Vagina (tissue), 2 donors: ENCODE measurements around the gene SMPD2.

Experiments used
- CTCF ChIP-seq, 3 experiments: fragments of 450-650 bp in 2 of 3; fragments of 200-600 bp in 1 of 3; sonication (generic) in 1 of 3; IDR thresholded peaks; one replicate each; pipeline ENCODE4 v1.5.1; 2017 to 2019; ENCODE audit warnings: antibody characterized with exemption in 3 of 3, mild to moderate bottlenecking in 2 of 3, moderate library complexity in 2 of 3
- POLR2A ChIP-seq, 2 donors: fragments of 450-650 bp; IDR thresholded peaks; one replicate each; pipeline ENCODE4 v1.6.1; 2017; ENCODE audit warnings: antibody characterized with exemption in 2 of 2, mild to moderate bottlenecking in 2 of 2, moderate library complexity in 2 of 2
- POLR2AphosphoS5 ChIP-seq, 2 donors: sonication (generic); formaldehyde crosslinking; IDR thresholded peaks; one replicate each; pipeline ENCODE4 v1.9.0; 2017; ENCODE audit warnings: antibody characterized with exemption in 2 of 2, mild to moderate bottlenecking in 2 of 2, low read depth in 1 of 2; ENCODE audit not compliant: insufficient read depth in 1 of 2

DNA sequence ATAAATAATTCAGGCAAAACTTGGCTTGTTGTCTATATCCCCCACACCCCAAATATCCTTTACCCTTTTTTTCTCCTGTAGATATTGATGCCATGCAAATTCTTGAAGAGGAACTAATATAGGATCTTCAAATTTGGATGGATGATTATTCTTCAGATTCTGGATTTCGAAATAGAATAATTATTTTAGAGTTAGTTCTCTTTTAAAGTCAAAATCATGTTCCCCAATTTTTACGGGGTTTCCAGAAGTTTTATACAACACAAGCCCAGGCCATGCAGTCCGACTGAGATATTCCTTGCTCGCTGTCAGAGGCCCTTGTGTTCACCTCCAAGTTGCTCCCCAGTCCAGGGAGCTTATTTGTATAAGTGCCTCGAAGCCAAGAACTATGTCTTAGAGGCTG is 4.5 kb upstream of the SMPD2 start:
- TF ChIP-seq CTCF (IDR thresholded peaks at IDR 0.05) (no peak), POLR2A (IDR thresholded peaks at IDR 0.05) (no peak), POLR2AphosphoS5 (IDR thresholded peaks at IDR 0.05; ENCODE audit: insufficient read depth in 1 of 2, low read depth in 1 of 2) (no peak)
